GM18873 (cell line): ENCODE data around the gene KIAA0513.
"Not testable (repeated sequence)": the region's sequence is repeated elsewhere in the genome, so short reads cannot be mapped to it uniquely, and the experiment has no call there.

Experiments used
- ATAC-seq: cut with Tn5 transposase; IDR thresholded peaks from one replicate; pipeline ENCODE4 v1.9.1; 2021; ENCODE audit warnings: mild to moderate bottlenecking, moderate library complexity, moderate number of reproducible peaks; ENCODE audit not compliant: unreplicated experiment, low FRiP score

Gene KIAA0513

DNA sequence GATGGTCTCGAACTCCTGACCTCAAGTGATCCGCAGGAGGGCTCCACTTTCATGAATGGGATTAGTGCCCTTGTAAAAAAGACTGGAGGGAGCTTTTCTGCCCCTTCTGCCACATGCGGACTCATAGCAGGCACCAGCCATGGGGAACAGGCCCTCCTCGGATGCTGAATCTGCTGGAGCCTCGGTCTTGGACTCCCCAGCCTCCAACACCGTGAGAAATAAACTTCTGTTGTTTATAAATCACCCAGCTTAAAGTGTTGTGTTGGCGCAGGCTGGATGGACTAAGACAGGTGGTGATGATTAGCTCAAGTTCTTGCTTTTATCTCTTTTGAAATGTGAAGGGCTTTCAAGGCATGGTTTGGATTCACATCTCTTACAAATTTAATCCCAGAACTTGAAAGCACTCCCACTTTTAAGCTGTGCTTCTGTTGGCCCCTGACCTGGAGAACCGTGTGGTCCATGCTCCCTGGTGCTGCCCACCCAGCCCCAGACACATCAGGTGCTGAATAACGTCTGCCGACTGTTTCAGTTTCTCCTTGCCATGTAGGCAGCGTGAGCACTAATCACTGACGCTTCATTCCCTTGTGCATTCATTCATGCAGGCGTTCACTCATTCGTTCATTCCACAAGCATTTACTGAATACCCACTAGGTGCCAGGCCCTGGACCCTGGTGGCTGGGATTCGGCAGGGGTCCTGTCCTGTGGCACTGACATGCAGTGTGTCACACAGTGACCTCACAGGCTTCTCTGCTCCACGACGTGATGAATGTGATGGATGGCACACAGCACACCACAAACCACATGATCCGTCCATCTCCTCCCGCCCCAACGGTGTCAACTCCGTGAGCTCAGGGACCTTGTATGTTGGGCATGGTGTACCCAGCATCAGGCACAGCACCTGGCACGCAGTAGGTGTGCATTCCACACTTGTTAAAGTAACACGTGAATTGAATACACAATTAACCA lies 75.8 kb downstream of the KIAA0513 start:
- ATAC-seq = no peak

DNA sequence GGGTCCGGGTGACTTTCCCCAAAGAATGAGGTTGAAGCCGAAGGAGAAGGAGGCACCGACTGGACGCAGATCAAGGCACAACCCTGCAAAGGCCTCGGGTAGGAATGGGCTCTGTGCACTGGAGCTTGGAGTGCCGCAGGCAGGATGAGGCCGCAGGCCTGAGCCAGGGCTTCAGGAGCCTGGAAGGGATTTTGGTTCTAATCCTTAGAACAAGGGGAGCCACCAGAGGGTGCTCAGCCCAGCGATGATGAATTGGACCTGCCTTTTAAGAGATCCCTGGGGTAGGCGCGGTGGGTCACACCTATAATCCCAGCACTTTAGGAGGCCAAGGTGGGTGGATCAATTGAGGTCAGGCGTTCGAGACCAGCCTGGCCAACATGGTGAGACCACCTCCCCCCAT lies 76.6 kb downstream of the KIAA0513 start:
- no peak for ATAC-seq

DNA sequence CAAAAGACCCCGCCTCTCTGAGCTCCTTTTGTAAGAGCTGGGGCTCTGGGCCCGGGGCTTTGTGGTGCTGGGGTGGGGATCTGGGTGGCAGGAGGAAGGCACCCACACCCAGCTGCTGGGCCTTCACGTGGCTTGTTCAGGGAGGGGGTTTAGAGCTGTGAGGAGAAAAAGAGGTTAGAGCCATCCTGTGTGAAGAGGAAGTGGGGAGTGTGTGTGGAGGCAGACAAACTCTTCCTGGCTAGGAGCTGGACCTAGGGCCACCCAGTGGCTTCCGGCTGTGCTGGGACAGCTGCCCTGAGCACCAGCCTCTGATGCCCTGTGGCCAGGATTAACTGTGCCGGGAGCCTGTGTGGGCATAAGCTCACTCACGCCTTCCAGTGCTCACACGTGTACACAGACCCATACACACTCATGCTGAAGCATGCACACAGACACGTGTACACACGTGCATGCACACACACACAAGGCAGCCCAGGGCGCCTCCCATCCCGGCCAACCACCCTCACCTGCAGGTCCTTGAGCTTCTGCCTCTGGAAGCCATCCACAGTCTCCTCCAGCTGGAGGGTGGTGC lies 77.3 kb downstream of the KIAA0513 start:
- no peak for ATAC-seq

- no peak for ATAC-seq
These were observed 77.9 kb downstream of the KIAA0513 start for GRCh38 chr16:85105475-85105874.

DNA sequence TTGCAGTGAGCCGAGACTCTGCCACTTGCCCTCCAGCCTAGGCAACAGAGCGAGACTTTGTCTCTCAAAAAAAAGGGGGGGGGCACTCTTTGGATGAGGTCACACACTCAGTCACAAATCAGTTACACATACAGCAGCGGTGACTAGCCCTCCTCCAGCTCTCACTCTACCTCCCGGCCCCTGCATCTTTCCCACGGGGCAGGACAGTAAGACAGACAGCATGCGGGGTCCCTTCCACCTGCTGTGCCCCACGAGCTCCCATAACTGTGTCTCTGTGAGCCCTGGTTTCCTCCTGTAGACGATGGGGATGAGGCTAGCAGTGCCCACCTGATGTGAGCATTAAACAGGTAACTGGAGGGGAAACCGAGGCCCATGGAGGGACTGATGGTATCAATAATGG lies 79.5 kb downstream of the KIAA0513 start:
- no peak for ATAC-seq

DNA sequence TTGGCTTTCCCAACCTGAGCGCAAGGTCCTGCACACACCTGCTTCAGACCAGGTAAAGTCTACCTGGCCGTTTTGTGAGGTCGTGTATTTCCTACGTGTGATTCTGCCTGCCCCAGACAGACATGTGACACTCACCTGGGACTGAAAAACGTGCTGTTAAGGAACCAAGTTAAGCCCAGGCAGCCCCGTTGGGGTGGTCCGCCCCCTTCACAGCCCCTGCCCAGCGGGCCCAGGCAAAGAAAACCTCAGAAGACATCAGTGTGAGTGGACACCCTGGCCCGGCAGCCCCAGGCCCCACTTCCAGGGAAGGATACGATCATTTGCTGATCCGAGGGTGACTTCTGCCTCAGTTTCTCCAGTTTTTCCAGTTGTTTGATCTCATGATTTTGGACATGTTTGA lies 79.9 kb downstream of the KIAA0513 start:
- ATAC-seq = no peak

- no peak for ATAC-seq
These were observed 82.5 kb downstream of the KIAA0513 start for GRCh38 chr16:85110105-85110504.

DNA sequence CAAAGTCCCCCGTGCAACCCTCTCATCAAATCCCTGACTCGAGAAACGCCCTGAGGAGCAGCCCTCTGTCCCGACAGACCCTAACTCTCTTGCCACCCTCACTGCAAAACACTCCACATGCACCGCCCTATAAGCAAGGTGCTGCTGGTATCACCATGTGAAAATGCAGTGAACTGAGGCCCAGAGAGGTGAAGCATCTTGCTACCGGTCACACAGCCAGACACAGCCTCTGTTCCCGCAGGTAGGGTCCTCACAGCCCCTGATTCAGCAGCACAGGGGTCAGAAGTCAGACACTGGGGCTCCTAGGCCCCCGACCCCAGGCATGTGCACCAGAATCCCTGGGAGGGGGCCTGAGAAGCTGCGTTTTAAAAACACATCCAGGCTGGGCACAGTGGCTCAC lies 83.6 kb downstream of the KIAA0513 start:
- ATAC-seq = no peak

DNA sequence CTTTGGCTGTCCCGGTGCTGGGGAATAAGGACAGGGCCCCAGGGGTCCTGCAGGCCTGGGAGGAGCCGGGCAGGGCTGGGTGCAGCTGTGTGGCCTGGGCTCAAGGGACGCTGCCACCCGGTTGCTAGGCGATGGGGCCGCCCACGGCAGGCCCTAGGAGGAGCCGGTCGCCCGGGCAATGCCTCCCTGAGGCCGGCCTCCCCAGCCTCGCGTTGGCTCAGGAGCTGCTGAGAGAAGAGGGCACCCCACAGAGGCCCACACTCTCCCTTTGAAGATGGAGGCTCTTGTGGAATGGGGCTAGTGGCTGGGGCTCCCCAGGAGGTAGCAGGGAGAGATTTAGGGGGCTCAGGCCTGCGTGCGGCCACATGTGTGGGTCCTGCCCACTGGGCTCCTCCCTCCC lies 84.8 kb downstream of the KIAA0513 start, which contains the start of gene CIBAR2:
Gene CIBAR2, minus strand, starts transcription at position 109 of the 400 bp plus-strand sequence. CDS start 120 bp downstream, outside the sequence.
- no peak for ATAC-seq

DNA sequence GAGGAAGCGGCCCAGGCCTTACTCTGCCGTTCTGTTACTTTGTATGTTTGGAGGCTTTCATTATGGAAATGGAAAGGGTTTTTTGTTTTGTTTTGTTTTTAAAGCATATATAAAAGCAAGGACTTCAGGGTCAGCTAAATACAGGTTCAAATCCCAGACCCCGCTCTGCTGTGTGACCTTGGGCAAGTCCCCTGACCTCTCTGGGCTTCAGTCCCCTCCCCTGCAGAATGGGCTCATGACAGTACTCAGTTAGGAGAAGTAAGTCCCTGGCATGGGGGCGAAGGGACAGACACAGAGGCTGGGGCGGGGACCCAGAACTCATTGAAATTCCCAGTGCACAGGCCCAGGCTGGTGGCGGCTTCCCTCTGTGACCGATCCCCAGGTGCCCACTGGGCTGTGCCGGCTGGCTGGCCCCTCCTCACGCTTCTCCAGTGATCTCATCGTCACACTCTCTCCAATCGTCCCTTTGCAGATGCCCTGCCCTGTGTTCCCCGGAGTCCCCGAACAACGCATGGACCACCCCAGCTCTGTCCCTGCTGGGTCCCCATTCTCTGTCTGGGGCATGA lies 85.7 kb downstream of the KIAA0513 start:
- ATAC-seq = no peak

GRCh38 chr16:85113913-85114312 lies 86.3 kb downstream of the KIAA0513 start:
- no peak for ATAC-seq

DNA sequence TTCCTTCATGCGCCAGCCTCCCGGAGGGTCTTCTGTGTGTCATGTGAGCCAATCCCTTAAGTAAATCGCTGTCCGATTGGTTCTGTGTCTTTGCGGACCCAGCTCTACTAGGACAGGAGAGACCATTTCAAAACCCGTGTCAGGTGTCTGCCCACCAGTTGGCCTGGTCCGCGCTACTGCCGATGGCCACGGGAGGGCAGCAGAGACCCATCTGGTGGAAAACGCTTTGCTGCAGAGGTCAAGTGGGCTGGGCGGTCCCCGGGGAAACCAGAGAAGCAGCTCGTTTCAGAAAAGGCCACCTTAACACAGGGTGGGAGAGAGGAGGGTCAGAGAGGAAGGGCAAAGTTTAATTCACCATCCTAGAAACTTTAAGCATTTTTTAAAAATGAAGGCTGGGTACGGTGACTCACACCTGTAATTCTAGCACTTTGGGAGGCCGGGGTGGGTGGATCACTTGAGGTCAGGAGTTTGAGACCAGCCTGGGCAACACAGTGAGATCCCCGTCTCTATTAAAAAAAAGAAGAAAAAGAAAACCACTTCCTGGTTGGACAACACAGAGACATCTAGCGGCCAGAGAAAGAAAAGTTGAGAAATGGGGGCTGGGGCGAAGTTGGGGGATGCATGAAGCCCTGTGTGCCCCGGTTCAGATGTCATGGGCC lies 87.4 kb downstream of the KIAA0513 start:
- no peak for ATAC-seq

DNA sequence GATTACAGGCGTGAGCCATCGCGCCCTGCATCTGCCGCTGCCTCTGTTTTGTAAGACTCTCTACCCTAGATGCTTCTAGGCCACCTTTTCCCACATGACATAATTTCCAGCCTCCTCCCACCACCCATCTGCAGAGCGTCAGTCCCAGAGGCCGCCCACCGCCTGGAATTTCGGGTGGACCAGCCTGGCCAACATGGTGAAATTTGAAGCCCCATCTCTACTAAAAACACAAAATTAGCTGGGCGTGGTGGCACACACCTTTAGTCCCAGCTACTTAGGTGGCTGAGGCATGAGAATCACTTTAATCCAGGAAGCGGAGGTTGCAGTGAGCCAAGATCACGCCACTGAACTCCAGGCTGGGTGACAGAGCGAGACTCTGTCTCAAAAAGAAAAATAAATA lies 89.8 kb downstream of the KIAA0513 start:
- ATAC-seq = no peak

DNA sequence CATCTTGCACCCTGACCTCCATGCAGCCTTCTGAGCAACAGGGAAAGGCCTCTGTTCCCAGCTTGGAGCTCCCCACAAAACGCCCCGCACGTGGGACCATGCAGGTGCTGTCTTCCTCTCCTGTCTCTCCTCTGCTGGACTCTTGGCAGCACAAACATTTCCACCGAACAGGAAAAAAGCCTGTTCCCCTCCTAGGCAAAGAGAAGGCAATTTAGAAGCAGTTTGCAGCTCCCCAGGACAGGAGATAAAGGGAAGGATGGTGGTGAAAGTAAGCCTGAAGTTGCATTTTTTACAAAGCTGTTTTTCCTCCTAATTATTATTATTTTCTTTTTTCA lies 92.4 kb downstream of the KIAA0513 start:
- no peak for ATAC-seq

- not testable (repeated sequence) for ATAC-seq
These were observed 95.8 kb downstream of the KIAA0513 start for GRCh38 chr16:85123441-85123840.

DNA sequence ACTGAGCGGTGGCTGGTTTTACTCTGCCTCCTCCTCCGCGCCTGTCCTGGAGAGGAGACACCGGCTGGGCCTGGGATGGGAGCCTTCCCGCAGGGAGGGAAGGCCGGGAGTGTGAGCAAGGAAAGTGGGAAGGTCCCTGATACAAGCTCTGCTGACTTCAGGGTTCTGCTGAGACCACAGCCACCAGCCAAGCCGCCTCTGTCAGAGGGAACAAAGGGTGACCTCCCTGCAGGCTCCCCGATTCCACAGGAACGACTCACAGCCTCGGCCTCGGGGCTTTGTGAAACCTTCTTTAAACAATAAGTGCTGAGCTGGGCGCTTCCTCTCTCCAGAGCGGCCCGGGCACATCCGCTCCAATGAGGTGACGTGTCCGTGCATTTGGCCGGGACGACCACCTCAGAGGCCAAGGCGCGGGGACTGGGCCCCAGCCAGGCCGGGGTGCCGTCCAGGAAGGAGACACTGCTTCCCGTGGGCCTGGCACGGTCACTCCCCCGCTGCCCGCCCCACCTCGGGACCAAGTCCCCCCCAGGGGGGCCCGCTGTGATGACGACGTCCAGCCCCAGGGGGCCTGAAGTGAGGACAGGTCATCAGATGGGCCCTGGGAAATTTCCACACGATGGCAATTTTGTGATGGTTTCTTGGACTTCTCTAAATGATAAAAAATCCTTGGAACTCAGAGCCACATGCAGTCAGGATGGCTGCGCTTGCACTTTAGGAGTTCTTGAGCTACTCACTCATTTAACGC lies 96.5 kb downstream of the KIAA0513 start:
- ATAC-seq = no peak

DNA sequence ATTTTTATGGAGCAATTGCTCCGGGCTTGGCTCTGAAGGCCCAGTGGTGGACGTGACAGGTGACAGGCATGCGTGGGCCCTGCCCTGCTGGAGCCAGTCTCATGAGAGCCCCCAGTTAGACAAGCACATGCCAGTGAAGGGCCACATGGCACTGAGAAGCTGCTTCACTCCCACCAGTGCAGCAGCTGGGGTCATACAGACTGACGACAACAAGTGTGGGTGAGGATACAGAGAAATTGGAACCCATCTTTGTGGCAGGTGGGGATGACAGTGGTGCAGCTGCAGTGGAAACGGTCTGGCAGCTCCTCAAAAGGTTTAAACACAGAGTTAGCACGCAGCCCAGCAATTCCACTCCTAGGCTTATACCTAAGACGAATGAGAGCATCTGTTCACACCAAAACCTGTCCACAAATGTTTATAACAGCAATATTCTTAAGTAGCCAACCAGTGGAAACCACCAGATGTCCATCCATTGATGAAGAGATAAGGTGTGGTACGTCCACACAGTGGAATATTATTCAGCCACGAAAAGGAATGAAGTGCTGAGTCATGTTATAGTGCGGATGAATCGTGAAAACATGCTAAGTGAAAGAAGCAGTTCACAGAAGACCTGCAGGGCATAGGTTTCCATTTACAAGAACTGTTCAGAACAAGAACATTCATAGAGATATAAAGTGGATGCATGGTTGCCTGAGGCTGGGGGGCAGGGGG lies 97.2 kb downstream of the KIAA0513 start:
- no peak for ATAC-seq

DNA sequence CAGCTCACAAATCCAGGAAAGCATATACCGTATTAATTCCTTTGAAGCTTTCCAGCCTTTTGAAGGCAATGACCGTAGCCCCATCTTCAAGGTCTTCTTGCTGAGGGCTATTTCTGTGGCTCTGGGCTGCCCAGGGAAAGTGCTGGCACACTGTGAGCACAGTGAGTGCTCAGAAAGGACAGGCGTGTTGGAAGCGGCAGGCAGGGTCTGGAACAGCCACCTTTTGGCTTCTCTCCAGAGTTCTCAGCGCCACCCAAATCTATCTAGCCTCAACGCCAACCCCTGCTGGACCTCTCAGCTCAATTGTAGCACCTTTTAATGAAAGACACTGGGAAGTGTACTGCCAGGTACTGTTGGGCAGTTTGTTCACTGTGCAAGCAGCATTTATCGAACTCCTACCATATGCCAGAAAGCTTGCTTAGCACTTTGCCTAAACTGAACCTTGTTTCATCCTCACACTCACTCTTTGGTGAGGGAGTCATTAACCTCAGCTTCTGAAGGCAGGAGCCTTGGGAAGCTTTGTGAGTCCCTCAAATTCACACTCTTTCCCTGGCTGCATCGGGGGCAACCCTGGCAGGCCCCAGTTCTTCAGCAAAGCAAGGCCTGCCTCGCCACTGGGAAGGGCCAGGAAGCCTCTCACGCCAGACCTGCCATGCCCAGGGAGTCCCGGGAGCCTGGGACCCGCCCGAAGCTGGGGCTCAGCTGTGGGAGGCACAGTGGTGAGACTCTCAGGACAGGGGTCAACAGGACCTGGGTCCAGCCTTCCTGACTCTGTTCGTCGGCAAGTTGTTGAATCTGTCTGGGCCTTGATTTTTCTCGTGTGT lies 98.2 kb downstream of the KIAA0513 start:
- no peak for ATAC-seq

DNA sequence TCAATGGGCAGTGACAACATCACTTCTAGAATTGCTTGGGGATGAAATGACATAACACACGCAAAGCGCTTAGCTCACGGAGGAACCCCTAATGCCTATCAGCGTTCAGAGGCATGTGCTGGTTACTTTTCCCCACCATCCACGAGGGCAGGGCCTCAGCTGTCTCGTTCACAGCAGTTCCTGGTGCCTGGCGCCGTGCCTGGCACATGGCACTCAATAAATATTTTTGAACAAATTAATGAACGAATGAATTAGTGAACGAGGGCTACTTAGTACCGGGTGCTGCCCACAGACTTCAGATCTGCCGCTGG lies 98.8 kb downstream of the KIAA0513 start:
- no peak for ATAC-seq
